GM12864 (cell line): Measurements from ENCODE around the gene CLIC1.

Experiments used
- DNase-seq: peaks from one replicate; pipeline ENCODE4 v3.0.0-alpha.2; 2011; ENCODE audit warnings: low read depth
- H3K4me3 ChIP-seq: 2 replicates; pipeline ENCODE4 v1.5.1; 2011; ENCODE audit warnings: mild to moderate bottlenecking, low read depth, low read length, control low read depth
- TF ChIP-seq, protein P1 (sequence below): IDR thresholded peaks from 2 replicates; pipeline ENCODE4 v1.5.1; 2011; ENCODE audit warnings: low read depth, mild to moderate bottlenecking, moderate library complexity, low read length, control low read depth, inconsistent platforms; ENCODE audit errors: missing control alignments

CLIC1 gene

DNA sequence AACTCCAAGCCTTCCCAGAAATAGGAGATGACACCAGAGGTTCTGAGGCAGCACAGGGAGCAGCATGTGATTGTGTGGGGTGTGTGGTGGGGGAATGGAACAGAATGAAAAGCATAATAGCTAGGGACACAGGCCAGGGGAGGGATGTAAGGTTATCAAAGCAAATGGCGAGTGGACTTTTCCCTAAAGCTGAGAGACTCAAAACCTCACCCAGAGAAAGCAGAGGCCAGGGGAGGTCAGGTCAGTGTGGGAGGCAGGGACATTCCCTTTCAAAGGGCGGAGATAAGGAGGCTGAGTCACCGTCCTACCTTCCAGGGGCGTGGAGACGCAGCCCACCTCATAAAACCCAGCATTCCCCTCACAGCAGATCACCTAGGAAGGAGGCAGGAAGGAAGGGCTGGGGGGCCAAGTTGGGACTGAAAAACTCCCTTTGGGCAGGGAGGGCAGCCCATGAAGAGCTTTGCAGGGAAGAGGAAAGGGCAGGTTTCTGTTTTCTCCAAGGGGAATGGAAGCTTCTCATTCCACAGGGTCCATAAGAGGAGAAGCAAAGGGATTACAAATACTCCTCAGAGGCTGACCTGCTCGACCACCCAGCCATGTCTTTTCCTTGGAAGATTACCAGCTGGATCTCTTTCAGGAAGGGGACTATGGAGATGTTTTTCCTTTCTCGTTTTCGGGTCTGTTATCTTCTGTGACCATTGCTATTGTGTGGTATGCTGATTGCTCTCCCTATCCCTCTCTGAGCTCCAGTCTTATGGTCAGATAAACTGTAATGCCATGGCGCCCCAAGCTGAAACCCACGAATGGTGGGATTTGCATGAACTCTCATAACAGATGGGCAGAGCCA, 45.9 kb downstream of the CLIC1 start:
- no peak overlapping the region for H3K4me3 ChIP-seq

DNA sequence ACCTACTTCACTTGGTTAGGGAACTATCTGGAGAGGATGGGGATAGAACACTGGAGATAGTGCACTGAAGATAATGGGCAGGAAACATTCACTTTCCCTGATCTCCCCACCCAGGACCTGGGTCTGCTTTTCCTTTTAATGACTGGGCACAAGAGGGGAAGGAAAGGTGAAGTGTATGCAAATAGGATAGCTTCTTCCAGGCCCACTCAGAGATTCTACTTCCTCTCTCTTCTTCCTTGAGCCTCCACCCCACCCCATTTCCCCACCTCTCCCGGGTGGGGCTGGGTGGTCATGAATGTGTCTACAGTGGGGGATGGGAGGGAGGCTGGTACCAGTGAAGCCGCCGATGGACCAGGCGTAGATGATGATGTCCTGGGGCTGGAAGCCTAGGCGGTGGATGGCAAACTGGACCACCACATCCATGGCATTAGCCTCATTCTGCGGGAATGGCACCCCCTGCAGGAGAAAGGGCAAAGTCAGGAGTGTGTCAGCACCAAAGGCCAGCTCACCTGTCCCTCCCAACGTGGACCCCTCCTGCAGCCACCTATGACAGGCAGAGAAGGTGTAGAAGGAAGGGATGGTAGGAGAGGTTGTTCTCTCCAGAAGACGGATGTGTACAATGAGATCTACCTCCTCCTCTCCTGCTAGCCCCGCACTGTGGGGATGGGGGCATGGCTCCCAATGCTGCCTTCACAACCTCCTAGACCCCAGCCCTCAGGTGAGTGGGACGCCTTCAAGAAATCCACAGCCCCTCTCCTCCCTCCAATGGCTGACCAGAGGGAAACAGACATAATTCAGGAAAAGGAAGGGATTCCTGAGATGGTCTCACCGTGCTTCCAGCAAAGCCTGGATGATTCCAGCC, 46.9 kb downstream of the CLIC1 start:
- no peak for DNase-seq
- TF ChIP-seq, protein P1, sequence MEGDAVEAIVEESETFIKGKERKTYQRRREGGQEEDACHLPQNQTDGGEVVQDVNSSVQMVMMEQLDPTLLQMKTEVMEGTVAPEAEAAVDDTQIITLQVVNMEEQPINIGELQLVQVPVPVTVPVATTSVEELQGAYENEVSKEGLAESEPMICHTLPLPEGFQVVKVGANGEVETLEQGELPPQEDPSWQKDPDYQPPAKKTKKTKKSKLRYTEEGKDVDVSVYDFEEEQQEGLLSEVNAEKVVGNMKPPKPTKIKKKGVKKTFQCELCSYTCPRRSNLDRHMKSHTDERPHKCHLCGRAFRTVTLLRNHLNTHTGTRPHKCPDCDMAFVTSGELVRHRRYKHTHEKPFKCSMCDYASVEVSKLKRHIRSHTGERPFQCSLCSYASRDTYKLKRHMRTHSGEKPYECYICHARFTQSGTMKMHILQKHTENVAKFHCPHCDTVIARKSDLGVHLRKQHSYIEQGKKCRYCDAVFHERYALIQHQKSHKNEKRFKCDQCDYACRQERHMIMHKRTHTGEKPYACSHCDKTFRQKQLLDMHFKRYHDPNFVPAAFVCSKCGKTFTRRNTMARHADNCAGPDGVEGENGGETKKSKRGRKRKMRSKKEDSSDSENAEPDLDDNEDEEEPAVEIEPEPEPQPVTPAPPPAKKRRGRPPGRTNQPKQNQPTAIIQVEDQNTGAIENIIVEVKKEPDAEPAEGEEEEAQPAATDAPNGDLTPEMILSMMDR: peak; percentile 61
- H3K4me3 ChIP-seq: no peak overlapping the region

More for the DNA sequence above, 45.9 kb downstream of the CLIC1 start:
- no peak for DNase-seq
- TF ChIP-seq, protein P1: no peak

DNA sequence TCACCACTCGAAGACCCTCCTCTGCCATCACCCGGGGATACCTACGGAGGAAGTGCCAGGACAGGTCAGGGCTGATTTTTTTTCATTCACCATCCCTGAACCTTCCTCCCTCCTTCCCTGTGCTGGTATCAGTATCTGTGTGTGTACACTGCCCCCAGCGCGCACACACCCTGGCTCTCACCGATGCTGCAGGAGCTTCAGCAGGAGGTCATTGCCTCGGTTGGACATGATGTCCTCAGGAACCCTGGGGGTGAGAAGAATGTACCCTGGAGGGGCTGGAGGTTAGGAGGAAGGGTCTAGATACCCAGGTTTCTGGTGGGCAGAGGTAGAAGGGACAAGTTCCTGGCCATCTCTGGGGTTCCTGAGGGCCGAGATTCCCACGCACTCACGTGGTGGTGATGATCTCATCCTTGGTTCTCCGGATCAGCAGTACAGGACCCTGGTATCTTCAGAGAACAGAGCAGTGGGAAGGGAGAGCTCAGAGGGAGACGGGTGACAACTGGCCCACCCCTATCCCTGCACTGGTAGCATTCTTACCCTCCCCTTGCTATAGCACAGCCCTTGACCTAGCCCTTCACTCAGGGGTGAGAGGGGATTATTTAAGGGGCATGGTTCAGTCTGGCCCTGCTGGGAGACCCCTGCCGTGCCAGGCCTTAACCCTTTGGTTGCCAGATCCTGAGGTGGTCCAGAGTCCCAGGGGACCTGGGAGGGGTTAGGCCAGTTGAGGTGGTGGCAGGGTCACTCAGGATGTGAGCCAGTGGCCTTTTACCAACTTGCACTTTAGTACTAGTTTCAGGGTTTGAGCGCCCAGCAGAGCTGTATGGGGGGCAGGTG, 48.3 kb downstream of the CLIC1 start:
- TF ChIP-seq, protein P1: no peak
- DNase-seq: no peak
- H3K4me3 ChIP-seq: no peak overlapping the region

DNA sequence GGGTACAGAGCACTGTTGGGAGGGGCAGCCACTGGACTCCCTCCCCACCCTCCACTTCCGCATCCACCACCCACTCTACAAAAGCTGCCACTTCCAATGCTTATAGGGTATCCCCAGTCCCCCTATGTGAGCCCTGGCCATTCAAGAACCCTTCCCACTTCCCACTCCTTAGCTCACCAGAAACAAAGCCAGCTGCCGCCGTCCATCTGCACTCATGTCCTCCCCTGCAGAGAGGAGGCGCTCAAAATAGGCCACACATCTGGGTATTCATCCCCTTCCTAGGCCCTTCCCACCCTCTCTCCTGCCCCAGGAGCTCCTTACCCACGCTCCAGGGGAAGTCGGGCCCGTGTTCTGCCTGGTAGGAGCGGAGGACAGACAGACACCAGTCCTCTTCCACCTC, 49.0 kb downstream of the CLIC1 start:
- DNase-seq: no peak
- TF ChIP-seq, protein P1: no peak
- H3K4me3 ChIP-seq: no peak overlapping the region

DNA sequence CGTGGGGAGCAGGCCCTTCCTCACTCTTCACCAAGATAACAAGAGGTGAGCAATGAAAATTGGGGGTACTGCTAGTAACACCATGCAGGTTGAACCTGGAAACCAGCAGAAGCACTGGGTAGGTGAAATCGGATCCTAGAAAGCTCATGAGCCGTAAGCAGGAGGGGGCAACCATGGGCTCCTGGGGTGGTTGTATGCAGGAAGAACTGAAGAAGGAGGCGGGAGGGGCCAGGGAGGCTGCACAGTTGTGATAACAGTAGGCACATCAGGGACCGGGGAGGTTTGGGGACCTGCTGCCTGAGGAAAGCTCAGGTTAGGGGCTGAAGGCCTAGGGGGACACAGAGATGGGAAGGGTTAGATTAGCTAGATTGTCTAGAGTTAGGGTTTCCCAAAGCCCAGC, 49.8 kb downstream of the CLIC1 start:
- DNase-seq: no peak
- TF ChIP-seq, protein P1: no peak
- no peak overlapping the region for H3K4me3 ChIP-seq

DNA sequence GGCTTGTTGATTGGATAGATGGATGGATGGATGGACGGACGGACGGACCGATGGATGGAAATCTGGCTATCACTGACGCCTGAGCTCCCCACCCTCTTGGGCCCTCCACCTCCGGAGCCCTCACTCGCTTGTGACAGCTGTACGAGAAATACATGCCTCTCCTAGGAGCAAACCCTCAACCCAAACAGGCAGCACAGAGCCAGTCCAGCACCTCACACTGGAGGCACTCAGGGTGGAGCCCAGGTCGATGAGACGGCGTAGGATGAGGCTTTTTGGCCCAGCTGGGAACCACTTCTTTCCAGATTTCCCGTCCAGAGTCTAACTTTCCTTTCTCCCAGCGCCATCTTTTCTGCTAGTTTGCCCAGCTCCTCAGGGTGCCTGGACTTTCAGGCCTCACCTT, 52.7 kb downstream of the CLIC1 start:
- DNase-seq: no peak
- no peak overlapping the region for H3K4me3 ChIP-seq
- TF ChIP-seq, protein P1: no peak
